ELR (cell line): ENCODE data around the gene HSH2D.
"Not testable (repeated sequence)": the region's sequence is repeated elsewhere in the genome, so short reads cannot be mapped to it uniquely, and the experiment has no call there.

Experiments used
- DNase-seq: peaks from one replicate; pipeline ENCODE4 v3.0.0-alpha.2; 2015; ENCODE audit warnings: low read depth

HSH2D gene

GRCh38 chr19:16143399-16144215, at the start of gene HSH2D:
TSS of gene HSH2D (plus strand) at chr19:16143685. CDS start at chr19:16148751, 5,066 bp downstream.
- DNase-seq: peak; percentile 26

GRCh38 chr19:16094360-16095070, 49.0 kb upstream of the HSH2D start:
- DNase-seq: no peak

- DNase-seq: no peak
These were observed 48.4 kb upstream of the HSH2D start for GRCh38 chr19:16095071-16095571.

- no peak for DNase-seq
These were observed 47.1 kb upstream of the HSH2D start for GRCh38 chr19:16096280-16096855.

- no peak for DNase-seq
These were observed 45.1 kb upstream of the HSH2D start for GRCh38 chr19:16098416-16098768.

- DNase-seq: no peak
These were observed 44.7 kb upstream of the HSH2D start for GRCh38 chr19:16098821-16099220.

- DNase-seq: not testable (repeated sequence)
These were observed 44.0 kb upstream of the HSH2D start for GRCh38 chr19:16099314-16099965.

- DNase-seq: no peak
These were observed 43.0 kb upstream of the HSH2D start for GRCh38 chr19:16100524-16100923.

- DNase-seq: no peak
These were observed 38.8 kb upstream of the HSH2D start for GRCh38 chr19:16104722-16105121.

GRCh38 chr19:16106121-16106520, 37.4 kb upstream of the HSH2D start:
- peak; percentile 47 for DNase-seq

GRCh38 chr19:16111160-16111908, 32.2 kb upstream of the HSH2D start, which contains the start of gene RAB8A:
TSS of gene RAB8A (plus strand) at chr19:16111889. CDS start at chr19:16111902, 13 bp downstream.
- DNase-seq: peak; percentile 99

GRCh38 chr19:16111909-16112752, 31.4 kb upstream of the HSH2D start:
- no peak for DNase-seq

GRCh38 chr19:16112778-16113177, 30.7 kb upstream of the HSH2D start:
- DNase-seq: no peak

- no peak for DNase-seq
These were observed 29.8 kb upstream of the HSH2D start for GRCh38 chr19:16113727-16114126.

GRCh38 chr19:16115301-16116039, 28.0 kb upstream of the HSH2D start:
- DNase-seq: no peak

GRCh38 chr19:16116067-16116466, 27.4 kb upstream of the HSH2D start:
- DNase-seq: no peak

- no peak for DNase-seq
These were observed 25.9 kb upstream of the HSH2D start for GRCh38 chr19:16117594-16118033.

- DNase-seq: no peak
These were observed 24.9 kb upstream of the HSH2D start for GRCh38 chr19:16118489-16119033.

- DNase-seq: not testable (repeated sequence)
These were observed 24.2 kb upstream of the HSH2D start for GRCh38 chr19:16119075-16119857.
